ENCODE data around the gene FALEC. TPM values are rescaled to one million over a fixed set of nuclear protein-coding genes. Genes with fewer than 3 reads are reported as not detected.

FALEC gene
- total and polyA plus RNA-seq, 2 experiments from 2014 or later = 1.7 TPM; not detected in 1

DNA sequence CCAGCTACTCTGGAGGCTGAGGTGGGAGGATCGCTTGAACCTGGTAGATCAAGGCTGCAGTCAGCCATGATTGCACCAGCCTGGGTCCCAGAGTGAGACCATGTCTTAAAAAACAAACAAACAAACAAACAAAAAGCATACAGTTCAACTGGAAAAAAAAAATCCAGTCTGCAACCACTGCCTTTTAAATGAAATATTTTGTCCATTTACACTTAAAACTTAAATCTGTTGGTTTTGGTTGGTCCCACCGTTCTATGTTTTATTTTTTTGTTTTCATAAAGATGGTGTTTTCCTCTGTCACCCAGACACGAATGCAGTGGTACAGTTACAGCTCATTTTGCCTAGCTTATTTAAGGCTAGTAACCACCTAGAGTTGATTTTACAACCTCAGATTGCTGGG, 9.8 kb downstream of the FALEC start (continued):
- TF ChIP-seq, protein P1, sequence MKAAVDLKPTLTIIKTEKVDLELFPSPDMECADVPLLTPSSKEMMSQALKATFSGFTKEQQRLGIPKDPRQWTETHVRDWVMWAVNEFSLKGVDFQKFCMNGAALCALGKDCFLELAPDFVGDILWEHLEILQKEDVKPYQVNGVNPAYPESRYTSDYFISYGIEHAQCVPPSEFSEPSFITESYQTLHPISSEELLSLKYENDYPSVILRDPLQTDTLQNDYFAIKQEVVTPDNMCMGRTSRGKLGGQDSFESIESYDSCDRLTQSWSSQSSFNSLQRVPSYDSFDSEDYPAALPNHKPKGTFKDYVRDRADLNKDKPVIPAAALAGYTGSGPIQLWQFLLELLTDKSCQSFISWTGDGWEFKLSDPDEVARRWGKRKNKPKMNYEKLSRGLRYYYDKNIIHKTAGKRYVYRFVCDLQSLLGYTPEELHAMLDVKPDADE (IDR thresholded peaks at IDR 0.05) = no peak
- TF ChIP-seq ZNF114 (CRISPR knock-in tag; IDR thresholded peaks at IDR 0.05) = no peak
- TF ChIP-seq EZH2 (IDR thresholded peaks at IDR 0.05; ENCODE audit: low read depth, unreplicated experiment) = no peak

DNA sequence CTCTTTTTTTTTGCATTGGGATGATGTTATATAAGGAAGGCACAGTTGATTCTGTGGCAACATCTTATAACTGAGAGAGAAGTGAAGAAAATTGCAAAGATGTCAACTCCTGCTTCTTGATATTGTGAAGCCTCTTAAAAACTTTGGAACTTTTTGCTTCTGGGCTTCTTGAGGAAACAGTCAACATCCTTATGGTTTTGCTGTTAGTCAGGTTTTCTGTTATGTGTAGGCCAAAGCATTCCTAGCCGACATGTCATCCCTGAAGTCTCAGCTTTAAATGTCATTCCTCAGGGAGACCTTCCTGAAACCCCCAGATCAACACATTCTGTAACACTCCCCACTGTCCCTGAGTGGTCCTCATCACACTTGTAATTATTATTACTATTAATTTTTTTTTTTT, 12.6 kb downstream of the FALEC start:
- Mint-ChIP-seq H3K9me3 (no peaks in the 10 kb centered on the region), H3K27ac (no peak overlapping the region), H3K27me3 (ENCODE audit: insufficient read depth, low read depth, poor library complexity) (no peaks in the 10 kb centered on the region), H3K4me1 (peaks cover 4% of the 10 kb centered on the region; the same call in 2 of the 3 replicates), H3K4me3 (no peak overlapping the region), H3K36me3 (ENCODE audit: low read depth) (no peaks in the 10 kb centered on the region)
- Histone ChIP-seq H3K27ac (ENCODE audit: low read depth) (no peak overlapping the region), H3K36me3 (ENCODE audit: insufficient read depth) (no peaks in the 10 kb centered on the region), H3K79me2 (replicated peaks; ENCODE audit: insufficient read depth) (no peaks in the 10 kb centered on the region), H3K4me1 (ENCODE audit: insufficient read depth) (0 out of 2 replicates have a peak, but pooled peaks cover 2% of the 10 kb centered on the region), H4K20me1 (replicated peaks; ENCODE audit: insufficient read depth) (no peaks in the 10 kb centered on the region), H2AFZ (no peak overlapping the region), H3K9me2 (ENCODE audit: insufficient read depth) (no peaks in the 10 kb centered on the region), H3K4me2 (no peak overlapping the region), H3K27me3 (ENCODE audit: insufficient read depth) (no peaks in the 10 kb centered on the region), H3K4me3 (no peak overlapping the region), H3F3A (replicated peaks; ENCODE audit: low read depth) (peaks cover 7% of the 10 kb centered on the region; the same call in 1 of the 2 replicates)
- DNase-seq (ENCODE audit: low spot score) = no peak
- no peak for ATAC-seq
- no peak for TF ChIP-seq NANOG (IDR thresholded peaks at IDR 0.05; ENCODE audit: borderline replicate concordance)
- no peak for TF ChIP-seq EZH2 (IDR thresholded peaks at IDR 0.05; ENCODE audit: low read depth, unreplicated experiment)
- TF ChIP-seq POLR2AphosphoS5 (IDR thresholded peaks at IDR 0.05; ENCODE audit: low read depth) = no peak
- TF ChIP-seq JUNB (IDR thresholded peaks at IDR 0.05; ENCODE audit: unreplicated experiment) = no peak
- TF ChIP-seq, protein P2, sequence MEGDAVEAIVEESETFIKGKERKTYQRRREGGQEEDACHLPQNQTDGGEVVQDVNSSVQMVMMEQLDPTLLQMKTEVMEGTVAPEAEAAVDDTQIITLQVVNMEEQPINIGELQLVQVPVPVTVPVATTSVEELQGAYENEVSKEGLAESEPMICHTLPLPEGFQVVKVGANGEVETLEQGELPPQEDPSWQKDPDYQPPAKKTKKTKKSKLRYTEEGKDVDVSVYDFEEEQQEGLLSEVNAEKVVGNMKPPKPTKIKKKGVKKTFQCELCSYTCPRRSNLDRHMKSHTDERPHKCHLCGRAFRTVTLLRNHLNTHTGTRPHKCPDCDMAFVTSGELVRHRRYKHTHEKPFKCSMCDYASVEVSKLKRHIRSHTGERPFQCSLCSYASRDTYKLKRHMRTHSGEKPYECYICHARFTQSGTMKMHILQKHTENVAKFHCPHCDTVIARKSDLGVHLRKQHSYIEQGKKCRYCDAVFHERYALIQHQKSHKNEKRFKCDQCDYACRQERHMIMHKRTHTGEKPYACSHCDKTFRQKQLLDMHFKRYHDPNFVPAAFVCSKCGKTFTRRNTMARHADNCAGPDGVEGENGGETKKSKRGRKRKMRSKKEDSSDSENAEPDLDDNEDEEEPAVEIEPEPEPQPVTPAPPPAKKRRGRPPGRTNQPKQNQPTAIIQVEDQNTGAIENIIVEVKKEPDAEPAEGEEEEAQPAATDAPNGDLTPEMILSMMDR (conservative IDR thresholded peaks at IDR 0.05; ENCODE audit: low read depth in 2 of 2) = no peak
- TF ChIP-seq EZH2phosphoT487 (IDR thresholded peaks at IDR 0.05; ENCODE audit: unreplicated experiment) = no peak
- TF ChIP-seq, protein P1 (IDR thresholded peaks at IDR 0.05) = no peak
- no peak for TF ChIP-seq STAT1 (IDR thresholded peaks at IDR 0.05; ENCODE audit: unreplicated experiment)
- TF ChIP-seq, protein P3, sequence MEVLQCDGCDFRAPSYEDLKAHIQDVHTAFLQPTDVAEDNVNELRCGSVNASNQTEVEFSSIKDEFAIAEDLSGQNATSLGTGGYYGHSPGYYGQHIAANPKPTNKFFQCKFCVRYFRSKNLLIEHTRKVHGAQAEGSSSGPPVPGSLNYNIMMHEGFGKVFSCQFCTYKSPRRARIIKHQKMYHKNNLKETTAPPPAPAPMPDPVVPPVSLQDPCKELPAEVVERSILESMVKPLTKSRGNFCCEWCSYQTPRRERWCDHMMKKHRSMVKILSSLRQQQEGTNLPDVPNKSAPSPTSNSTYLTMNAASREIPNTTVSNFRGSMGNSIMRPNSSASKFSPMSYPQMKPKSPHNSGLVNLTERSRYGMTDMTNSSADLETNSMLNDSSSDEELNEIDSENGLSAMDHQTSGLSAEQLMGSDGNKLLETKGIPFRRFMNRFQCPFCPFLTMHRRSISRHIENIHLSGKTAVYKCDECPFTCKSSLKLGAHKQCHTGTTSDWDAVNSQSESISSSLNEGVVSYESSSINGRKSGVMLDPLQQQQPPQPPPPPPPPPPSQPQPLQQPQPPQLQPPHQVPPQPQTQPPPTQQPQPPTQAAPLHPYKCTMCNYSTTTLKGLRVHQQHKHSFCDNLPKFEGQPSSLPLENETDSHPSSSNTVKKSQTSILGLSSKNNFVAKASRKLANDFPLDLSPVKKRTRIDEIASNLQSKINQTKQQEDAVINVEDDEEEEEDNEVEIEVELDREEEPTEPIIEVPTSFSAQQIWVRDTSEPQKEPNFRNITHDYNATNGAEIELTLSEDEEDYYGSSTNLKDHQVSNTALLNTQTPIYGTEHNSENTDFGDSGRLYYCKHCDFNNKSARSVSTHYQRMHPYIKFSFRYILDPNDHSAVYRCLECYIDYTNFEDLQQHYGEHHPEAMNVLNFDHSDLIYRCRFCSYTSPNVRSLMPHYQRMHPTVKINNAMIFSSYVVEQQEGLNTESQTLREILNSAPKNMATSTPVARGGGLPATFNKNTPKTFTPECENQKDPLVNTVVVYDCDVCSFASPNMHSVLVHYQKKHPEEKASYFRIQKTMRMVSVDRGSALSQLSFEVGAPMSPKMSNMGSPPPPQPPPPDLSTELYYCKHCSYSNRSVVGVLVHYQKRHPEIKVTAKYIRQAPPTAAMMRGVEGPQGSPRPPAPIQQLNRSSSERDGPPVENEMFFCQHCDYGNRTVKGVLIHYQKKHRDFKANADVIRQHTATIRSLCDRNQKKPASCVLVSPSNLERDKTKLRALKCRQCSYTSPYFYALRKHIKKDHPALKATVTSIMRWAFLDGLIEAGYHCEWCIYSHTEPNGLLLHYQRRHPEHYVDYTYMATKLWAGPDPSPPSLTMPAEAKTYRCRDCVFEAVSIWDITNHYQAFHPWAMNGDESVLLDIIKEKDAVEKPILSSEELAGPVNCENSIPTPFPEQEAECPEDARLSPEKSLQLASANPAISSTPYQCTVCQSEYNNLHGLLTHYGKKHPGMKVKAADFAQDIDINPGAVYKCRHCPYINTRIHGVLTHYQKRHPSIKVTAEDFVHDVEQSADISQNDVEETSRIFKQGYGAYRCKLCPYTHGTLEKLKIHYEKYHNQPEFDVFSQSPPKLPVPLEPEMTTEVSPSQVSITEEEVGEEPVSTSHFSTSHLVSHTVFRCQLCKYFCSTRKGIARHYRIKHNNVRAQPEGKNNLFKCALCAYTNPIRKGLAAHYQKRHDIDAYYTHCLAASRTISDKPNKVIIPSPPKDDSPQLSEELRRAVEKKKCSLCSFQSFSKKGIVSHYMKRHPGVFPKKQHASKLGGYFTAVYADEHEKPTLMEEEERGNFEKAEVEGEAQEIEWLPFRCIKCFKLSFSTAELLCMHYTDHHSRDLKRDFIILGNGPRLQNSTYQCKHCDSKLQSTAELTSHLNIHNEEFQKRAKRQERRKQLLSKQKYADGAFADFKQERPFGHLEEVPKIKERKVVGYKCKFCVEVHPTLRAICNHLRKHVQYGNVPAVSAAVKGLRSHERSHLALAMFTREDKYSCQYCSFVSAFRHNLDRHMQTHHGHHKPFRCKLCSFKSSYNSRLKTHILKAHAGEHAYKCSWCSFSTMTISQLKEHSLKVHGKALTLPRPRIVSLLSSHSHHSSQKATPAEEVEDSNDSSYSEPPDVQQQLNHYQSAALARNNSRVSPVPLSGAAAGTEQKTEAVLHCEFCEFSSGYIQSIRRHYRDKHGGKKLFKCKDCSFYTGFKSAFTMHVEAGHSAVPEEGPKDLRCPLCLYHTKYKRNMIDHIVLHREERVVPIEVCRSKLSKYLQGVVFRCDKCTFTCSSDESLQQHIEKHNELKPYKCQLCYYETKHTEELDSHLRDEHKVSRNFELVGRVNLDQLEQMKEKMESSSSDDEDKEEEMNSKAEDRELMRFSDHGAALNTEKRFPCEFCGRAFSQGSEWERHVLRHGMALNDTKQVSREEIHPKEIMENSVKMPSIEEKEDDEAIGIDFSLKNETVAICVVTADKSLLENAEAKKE (CRISPR knock-in tag; IDR thresholded peaks at IDR 0.05) = no peak
- TF ChIP-seq ZNF331 (CRISPR knock-in tag; IDR thresholded peaks at IDR 0.05; ENCODE audit: low read depth) = no peak
- TF ChIP-seq CREB1 (CRISPR knock-in tag; IDR thresholded peaks at IDR 0.05; ENCODE audit: low read depth) = no peak
- no peak for TF ChIP-seq ZNF114 (CRISPR knock-in tag; IDR thresholded peaks at IDR 0.05)

All from GM23338 (cell line).